SK-N-SH treated with all-trans-retinoic acid at 6 μM for 48 hours (cell line): ENCODE data around the gene AP3D1.

Source experiments
- ATAC-seq: fragments of 200-7000 bp; cut with Tn5 transposase; 3 replicates; pipeline ENCODE4 v1.9.1; 2020; ENCODE audit warnings: mild to moderate bottlenecking, moderate library complexity
- ARNTL ChIP-seq: fragments of 450-650 bp; formaldehyde crosslinking; IDR thresholded peaks from 2 replicates; pipeline ENCODE4 v1.5.0; 2020; ENCODE audit warnings: low read depth, mild to moderate bottlenecking, moderate library complexity, borderline replicate concordance
- BACH2 ChIP-seq: fragments of 250-450 bp; sonication (Bioruptor Pico); IDR thresholded peaks from 2 replicates; pipeline ENCODE4 v1.9.0; 2021; ENCODE audit warnings: mild to moderate bottlenecking, borderline replicate concordance
- CSDC2 ChIP-seq: fragments of 250-450 bp; sonication (Bioruptor Pico); IDR thresholded peaks from 2 replicates; pipeline ENCODE4 v1.5.0; 2020; ENCODE audit warnings: mild to moderate bottlenecking, moderate library complexity
- ESRRG ChIP-seq: fragments of 250-450 bp; sonication (Bioruptor Pico); IDR thresholded peaks from 2 replicates; pipeline ENCODE4 v1.6.1; 2021; ENCODE audit warnings: mild to moderate bottlenecking
- GLIS3 ChIP-seq: fragments of 250-450 bp; sonication (Bioruptor Pico); IDR thresholded peaks from 2 replicates; pipeline ENCODE4 v1.5.0; 2020; ENCODE audit warnings: mild to moderate bottlenecking, moderate library complexity
- OSR1 ChIP-seq: fragments of 250-450 bp; sonication (Bioruptor Pico); IDR thresholded peaks from 2 replicates; pipeline ENCODE4 v1.8.0; 2022; ENCODE audit warnings: moderate library complexity, mild to moderate bottlenecking, inconsistent platforms
- PPARA ChIP-seq: fragments of 250-450 bp; sonication (Bioruptor Pico); IDR thresholded peaks from 2 replicates; pipeline ENCODE4 v1.5.0; 2020; ENCODE audit warnings: mild to moderate bottlenecking, borderline replicate concordance
- SNAI2 ChIP-seq: fragments of 250-450 bp; sonication (Bioruptor Pico); IDR thresholded peaks from 2 replicates; pipeline ENCODE4 v1.5.0; 2020; ENCODE audit warnings: mild to moderate bottlenecking, moderate library complexity
- TCF4 ChIP-seq: fragments of 250-450 bp; sonication (Bioruptor Pico); IDR thresholded peaks from 2 replicates; pipeline ENCODE4 v1.8.0; 2021; ENCODE audit warnings: mild to moderate bottlenecking, moderate library complexity, borderline replicate concordance
- TOX ChIP-seq: fragments of 250-450 bp; sonication (Bioruptor Pico); IDR thresholded peaks from 2 replicates; pipeline ENCODE4 v1.8.0; 2021; ENCODE audit warnings: mild to moderate bottlenecking, moderate library complexity, borderline replicate concordance
- ZC3H10 ChIP-seq: fragments of 250-450 bp; sonication (Bioruptor Pico); IDR thresholded peaks from 2 replicates; pipeline ENCODE4 v1.5.1; 2021; ENCODE audit warnings: mild to moderate bottlenecking, moderate library complexity
- ZFP3 ChIP-seq: fragments of 250-450 bp; sonication (Bioruptor Pico); IDR thresholded peaks from 2 replicates; pipeline ENCODE4 v1.5.0; 2020; ENCODE audit warnings: mild to moderate bottlenecking, moderate library complexity
- ZFP30 ChIP-seq: fragments of 450-650 bp; formaldehyde crosslinking; IDR thresholded peaks from 2 replicates; pipeline ENCODE4 v1.5.0; 2022; ENCODE audit warnings: mild to moderate bottlenecking, moderate library complexity
- ZNF565 ChIP-seq: fragments of 450-650 bp; formaldehyde crosslinking; conservative IDR thresholded peaks from 2 replicates; pipeline ENCODE4 v1.5.0; 2020; ENCODE audit warnings: low read depth, mild to moderate bottlenecking, moderate library complexity
- ZNF70 ChIP-seq: fragments of 450-650 bp; formaldehyde crosslinking; IDR thresholded peaks from 2 replicates; pipeline ENCODE4 v1.5.0; 2020; ENCODE audit warnings: mild to moderate bottlenecking, moderate library complexity
- ZNF8 ChIP-seq: fragments of 450-650 bp; formaldehyde crosslinking; IDR thresholded peaks from 2 replicates; pipeline ENCODE4 v1.5.0; 2020; ENCODE audit warnings: mild to moderate bottlenecking, moderate library complexity
- TF ChIP-seq, protein P1 (sequence below): fragments of 250-450 bp; sonication (Bioruptor Pico); IDR thresholded peaks from 2 replicates; pipeline ENCODE4 v1.5.1; 2021; ENCODE audit warnings: mild to moderate bottlenecking, moderate library complexity
- TF ChIP-seq, protein P2 (sequence below): fragments of 250-450 bp; sonication (Bioruptor Pico); IDR thresholded peaks from 2 replicates; pipeline ENCODE4 v1.5.0; 2020; ENCODE audit warnings: mild to moderate bottlenecking, moderate library complexity
- TF ChIP-seq, protein P3 (sequence below): fragments of 250-450 bp; sonication (Bioruptor Pico); IDR thresholded peaks from 2 replicates; pipeline ENCODE4 v1.8.0; 2021; ENCODE audit warnings: low read depth, mild to moderate bottlenecking, moderate library complexity, borderline replicate concordance
- TF ChIP-seq, protein P4 (sequence below): fragments of 250-450 bp; sonication (Bioruptor Pico); IDR thresholded peaks from 2 replicates; pipeline ENCODE4 v1.8.0; 2020; ENCODE audit warnings: mild to moderate bottlenecking, moderate library complexity, borderline replicate concordance
- TF ChIP-seq, protein P5 (sequence below): fragments of 250-450 bp; sonication (Bioruptor Pico); IDR thresholded peaks from 2 replicates; pipeline ENCODE4 v1.5.1; 2020; ENCODE audit warnings: low read depth, mild to moderate bottlenecking, moderate library complexity

Gene AP3D1

DNA sequence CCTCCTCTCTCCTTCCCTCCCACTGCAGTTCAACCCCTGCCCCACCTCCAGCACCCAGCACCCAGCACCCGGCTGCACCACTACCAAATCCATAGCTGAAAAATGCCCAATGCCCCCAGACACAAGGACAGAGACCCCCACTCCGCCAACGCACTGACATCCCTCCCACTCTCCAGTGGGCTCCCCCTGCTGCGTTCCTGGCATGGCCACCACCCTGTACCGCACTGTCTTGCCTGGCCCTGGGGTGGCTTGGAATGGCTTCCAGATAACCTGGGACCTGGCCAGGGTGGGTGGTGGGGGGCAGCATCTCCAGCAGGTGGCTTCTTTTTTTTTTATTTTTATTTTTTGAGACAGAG, 94.6 kb downstream of the AP3D1 start:
- TF ChIP-seq ZC3H10 (no peak), CSDC2 (no peak), ZFP3 (CRISPR knock-in tag) (no peak), ZFP30 (CRISPR knock-in tag) (no peak), OSR1 (no peak), ZNF565 (CRISPR knock-in tag) (no peak), GLIS3 (CRISPR knock-in tag) (no peak), ZNF8 (no peak), TOX (no peak), PPARA (no peak), BACH2 (CRISPR knock-in tag) (no peak), TCF4 (CRISPR knock-in tag) (no peak)
- TF ChIP-seq, protein P1, sequence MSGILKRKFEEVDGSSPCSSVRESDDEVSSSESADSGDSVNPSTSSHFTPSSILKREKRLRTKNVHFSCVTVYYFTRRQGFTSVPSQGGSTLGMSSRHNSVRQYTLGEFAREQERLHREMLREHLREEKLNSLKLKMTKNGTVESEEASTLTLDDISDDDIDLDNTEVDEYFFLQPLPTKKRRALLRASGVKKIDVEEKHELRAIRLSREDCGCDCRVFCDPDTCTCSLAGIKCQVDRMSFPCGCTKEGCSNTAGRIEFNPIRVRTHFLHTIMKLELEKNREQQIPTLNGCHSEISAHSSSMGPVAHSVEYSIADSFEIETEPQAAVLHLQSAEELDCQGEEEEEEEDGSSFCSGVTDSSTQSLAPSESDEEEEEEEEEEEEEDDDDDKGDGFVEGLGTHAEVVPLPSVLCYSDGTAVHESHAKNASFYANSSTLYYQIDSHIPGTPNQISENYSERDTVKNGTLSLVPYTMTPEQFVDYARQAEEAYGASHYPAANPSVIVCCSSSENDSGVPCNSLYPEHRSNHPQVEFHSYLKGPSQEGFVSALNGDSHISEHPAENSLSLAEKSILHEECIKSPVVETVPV (CRISPR knock-in tag): no peak
- TF ChIP-seq, protein P2, sequence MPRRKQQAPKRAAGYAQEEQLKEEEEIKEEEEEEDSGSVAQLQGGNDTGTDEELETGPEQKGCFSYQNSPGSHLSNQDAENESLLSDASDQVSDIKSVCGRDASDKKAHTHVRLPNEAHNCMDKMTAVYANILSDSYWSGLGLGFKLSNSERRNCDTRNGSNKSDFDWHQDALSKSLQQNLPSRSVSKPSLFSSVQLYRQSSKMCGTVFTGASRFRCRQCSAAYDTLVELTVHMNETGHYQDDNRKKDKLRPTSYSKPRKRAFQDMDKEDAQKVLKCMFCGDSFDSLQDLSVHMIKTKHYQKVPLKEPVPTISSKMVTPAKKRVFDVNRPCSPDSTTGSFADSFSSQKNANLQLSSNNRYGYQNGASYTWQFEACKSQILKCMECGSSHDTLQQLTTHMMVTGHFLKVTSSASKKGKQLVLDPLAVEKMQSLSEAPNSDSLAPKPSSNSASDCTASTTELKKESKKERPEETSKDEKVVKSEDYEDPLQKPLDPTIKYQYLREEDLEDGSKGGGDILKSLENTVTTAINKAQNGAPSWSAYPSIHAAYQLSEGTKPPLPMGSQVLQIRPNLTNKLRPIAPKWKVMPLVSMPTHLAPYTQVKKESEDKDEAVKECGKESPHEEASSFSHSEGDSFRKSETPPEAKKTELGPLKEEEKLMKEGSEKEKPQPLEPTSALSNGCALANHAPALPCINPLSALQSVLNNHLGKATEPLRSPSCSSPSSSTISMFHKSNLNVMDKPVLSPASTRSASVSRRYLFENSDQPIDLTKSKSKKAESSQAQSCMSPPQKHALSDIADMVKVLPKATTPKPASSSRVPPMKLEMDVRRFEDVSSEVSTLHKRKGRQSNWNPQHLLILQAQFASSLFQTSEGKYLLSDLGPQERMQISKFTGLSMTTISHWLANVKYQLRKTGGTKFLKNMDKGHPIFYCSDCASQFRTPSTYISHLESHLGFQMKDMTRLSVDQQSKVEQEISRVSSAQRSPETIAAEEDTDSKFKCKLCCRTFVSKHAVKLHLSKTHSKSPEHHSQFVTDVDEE: no peak
- TF ChIP-seq, protein P3, sequence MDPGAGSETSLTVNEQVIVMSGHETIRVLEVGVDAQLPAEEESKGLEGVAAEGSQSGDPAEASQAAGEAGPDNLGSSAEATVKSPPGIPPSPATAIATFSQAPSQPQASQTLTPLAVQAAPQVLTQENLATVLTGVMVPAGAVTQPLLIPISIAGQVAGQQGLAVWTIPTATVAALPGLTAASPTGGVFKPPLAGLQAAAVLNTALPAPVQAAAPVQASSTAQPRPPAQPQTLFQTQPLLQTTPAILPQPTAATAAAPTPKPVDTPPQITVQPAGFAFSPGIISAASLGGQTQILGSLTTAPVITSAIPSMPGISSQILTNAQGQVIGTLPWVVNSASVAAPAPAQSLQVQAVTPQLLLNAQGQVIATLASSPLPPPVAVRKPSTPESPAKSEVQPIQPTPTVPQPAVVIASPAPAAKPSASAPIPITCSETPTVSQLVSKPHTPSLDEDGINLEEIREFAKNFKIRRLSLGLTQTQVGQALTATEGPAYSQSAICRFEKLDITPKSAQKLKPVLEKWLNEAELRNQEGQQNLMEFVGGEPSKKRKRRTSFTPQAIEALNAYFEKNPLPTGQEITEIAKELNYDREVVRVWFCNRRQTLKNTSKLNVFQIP (CRISPR knock-in tag): no peak
- TF ChIP-seq, protein P4, sequence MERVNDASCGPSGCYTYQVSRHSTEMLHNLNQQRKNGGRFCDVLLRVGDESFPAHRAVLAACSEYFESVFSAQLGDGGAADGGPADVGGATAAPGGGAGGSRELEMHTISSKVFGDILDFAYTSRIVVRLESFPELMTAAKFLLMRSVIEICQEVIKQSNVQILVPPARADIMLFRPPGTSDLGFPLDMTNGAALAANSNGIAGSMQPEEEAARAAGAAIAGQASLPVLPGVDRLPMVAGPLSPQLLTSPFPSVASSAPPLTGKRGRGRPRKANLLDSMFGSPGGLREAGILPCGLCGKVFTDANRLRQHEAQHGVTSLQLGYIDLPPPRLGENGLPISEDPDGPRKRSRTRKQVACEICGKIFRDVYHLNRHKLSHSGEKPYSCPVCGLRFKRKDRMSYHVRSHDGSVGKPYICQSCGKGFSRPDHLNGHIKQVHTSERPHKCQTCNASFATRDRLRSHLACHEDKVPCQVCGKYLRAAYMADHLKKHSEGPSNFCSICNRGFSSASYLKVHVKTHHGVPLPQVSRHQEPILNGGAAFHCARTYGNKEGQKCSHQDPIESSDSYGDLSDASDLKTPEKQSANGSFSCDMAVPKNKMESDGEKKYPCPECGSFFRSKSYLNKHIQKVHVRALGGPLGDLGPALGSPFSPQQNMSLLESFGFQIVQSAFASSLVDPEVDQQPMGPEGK (CRISPR knock-in tag): no peak
- TF ChIP-seq, protein P5, sequence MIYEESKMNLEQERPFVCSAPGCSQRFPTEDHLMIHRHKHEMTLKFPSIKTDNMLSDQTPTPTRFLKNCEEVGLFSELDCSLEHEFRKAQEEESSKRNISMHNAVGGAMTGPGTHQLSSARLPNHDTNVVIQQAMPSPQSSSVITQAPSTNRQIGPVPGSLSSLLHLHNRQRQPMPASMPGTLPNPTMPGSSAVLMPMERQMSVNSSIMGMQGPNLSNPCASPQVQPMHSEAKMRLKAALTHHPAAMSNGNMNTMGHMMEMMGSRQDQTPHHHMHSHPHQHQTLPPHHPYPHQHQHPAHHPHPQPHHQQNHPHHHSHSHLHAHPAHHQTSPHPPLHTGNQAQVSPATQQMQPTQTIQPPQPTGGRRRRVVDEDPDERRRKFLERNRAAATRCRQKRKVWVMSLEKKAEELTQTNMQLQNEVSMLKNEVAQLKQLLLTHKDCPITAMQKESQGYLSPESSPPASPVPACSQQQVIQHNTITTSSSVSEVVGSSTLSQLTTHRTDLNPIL (CRISPR knock-in tag): no peak
- no peak for ATAC-seq

DNA sequence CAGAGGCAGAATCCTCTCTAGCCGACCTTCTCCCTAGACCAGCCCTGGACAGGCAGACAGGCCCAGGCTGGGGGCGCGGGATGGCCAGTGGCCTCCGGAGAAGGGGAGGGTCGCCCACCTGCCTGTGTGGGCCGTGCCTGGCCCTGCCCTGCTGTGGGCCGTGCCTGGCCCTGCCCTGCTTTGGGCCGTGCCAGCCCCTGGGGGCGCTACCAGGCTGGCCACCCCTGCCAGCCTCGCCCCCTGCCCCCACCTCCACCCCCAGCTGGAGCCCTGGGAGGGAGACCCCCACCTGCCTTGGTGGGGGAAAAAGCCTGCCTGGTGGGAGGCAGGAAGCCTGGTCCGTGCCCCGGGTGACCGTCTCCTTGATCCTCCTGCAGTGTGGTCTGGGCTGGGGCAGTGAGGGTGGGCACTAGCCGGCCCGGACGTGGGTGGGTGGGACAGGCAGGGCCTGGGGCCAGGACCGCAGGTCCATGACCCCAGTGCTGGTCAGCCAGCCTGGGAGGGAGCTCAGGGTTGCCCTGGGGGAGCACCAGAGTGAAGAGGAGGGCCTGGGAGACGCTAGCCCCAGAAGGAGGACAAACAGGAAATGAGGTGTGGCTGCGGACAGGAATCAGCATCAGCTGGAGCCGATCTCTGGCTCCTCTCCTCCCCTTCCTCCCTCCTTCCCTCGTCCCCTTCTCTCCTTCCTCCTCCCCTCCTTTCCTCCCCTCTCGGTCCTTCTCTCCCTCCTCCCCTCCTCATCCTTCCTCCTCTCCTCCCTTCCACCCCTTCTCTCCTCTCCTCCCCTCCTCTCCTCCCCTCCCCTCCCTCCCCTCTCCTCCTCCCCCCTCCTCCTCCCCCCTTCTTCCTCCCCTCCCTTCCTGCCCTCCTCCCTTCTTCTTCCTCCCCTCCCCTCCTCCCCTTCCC, 95.2 kb downstream of the AP3D1 start:
- ATAC-seq: peak; percentile 12
- TF ChIP-seq, protein P1 (CRISPR knock-in tag): no peak
- TF ChIP-seq, protein P3 (CRISPR knock-in tag): no peak
- TF ChIP-seq ESRRG (no peak), ZC3H10 (no peak), ZNF8 (no peak), ZNF70 (CRISPR knock-in tag) (no peak), PPARA (no peak), ZNF565 (CRISPR knock-in tag) (no peak), OSR1 (no peak), TOX (no peak), BACH2 (CRISPR knock-in tag) (no peak), CSDC2 (no peak), ZFP3 (CRISPR knock-in tag) (no peak), ARNTL (no peak), SNAI2 (no peak)
- TF ChIP-seq, protein P2: no peak
